ENCODE measurements around the gene NT5C2.

DNA sequence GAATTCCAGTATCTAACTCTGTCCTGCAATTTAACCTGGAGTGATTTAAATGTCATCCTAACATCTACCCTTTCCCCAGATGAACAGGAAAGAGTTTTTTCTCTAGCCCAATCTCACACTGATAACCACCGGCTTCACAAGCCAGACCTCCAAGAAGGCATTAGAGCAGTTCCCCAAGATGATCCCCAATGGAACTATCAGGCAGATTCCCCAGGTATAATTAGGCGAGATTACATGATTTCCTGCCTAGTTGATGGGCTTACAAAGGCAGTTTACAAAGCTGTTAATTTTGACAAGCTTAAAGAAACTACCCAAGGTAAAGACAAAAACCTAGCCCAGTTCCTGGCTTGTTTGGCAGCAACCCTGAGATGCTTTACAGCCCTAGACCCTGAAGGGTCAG, 14.1 kb upstream of the NT5C2 start:
- TF ChIP-seq EP300 (IDR thresholded peaks at IDR 0.05) (no peak), POLR2A (IDR thresholded peaks at IDR 0.05) (no peak)
- TF ChIP-seq, protein P1, sequence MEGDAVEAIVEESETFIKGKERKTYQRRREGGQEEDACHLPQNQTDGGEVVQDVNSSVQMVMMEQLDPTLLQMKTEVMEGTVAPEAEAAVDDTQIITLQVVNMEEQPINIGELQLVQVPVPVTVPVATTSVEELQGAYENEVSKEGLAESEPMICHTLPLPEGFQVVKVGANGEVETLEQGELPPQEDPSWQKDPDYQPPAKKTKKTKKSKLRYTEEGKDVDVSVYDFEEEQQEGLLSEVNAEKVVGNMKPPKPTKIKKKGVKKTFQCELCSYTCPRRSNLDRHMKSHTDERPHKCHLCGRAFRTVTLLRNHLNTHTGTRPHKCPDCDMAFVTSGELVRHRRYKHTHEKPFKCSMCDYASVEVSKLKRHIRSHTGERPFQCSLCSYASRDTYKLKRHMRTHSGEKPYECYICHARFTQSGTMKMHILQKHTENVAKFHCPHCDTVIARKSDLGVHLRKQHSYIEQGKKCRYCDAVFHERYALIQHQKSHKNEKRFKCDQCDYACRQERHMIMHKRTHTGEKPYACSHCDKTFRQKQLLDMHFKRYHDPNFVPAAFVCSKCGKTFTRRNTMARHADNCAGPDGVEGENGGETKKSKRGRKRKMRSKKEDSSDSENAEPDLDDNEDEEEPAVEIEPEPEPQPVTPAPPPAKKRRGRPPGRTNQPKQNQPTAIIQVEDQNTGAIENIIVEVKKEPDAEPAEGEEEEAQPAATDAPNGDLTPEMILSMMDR (IDR thresholded peaks at IDR 0.05) = no peak
